MV-4-11 (cell line): ENCODE results near the gene HTR3A.

Experiments used
- DNase-seq: peaks from one replicate; lab custom pipeline; 2025; lab: John Stamatoyannopoulos, UW

Gene HTR3A

DNA sequence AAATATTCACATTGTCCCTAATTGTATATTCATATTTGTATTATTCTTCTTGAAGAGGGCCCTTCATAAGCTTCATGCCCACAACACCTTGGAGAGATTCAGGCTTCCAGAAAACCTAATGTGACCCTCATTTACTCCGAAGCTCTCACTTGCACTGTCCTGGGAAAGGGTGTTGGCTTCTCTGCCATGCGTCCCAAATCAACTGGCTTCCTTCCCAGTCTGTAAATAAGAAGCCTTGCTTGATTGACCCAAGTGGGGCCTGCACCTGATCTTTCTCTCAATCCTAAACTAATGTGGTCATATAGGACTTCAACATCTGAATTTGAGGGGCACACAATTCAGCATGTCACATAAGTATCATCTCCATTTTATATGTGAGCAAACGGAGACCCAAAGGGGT lies 44.1 kb downstream of the HTR3A start:
- no peak for DNase-seq

DNA sequence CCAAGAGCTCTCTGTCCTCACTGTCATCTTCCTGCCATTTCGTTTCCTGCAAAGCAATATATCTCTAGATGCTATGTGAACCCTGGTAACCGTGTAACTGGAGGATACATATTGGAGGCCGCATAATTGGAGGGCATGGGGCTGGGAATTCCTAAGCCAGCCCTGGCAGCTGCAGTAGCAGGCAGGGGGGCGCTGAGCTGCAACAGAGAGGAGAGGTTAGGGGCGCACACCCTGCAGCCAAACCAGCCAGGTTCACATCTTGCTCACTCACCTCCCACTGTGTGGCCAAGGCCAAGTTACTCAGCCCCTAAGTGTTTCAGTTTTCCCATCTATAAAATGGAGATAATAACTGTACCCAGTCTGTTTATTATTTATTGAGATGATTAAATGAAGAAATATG lies 44.7 kb downstream of the HTR3A start:
- DNase-seq: no peak

DNA sequence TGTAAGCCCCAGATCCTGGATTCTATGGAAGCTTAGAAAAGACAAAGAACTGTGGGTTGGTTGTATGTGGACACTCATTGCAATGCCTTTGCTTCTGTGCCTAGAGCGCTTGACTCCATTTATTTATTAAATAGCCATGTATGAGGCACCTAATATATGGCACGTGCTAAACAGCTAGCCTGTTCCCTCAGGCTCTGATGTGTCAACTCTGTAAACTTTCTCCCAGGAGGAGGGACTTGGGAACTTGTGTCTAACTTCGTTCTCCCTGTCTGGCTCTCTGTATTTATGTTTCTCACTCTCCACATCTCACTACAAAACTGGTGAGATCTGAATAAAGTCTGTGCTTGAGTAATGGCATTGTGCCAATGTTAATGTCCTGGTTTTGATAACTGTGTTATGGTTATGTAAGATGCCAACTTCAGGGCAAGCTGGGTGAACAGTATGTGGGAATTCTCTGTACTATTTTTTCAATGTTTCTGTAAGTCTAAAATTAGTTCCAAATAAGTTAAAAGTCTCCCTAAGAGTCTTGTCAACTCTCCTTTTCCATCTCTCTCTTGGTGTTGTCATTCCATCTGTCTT lies 50.5 kb downstream of the HTR3A start:
- no peak for DNase-seq

DNA sequence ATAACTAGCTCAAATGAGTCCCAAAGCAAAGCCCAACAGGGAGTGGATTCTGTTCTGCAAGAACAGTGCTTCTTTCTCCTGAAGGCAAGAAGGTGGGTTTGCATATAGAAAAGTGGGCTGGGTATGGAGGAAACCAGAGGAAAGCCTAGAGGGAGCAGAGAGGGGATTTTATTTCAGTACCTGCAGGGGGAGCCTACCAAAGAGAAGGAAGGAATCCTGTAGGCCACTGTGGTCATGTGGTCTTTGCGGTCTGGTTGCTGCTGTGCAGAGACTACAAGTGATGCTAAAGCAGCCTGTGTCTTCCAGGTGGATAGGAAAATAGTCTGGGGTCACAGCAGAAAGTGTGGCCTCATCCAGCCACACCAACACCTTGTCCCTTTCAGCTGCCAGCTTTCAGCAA lies 51.4 kb downstream of the HTR3A start:
- peak; percentile 24 for DNase-seq

DNA sequence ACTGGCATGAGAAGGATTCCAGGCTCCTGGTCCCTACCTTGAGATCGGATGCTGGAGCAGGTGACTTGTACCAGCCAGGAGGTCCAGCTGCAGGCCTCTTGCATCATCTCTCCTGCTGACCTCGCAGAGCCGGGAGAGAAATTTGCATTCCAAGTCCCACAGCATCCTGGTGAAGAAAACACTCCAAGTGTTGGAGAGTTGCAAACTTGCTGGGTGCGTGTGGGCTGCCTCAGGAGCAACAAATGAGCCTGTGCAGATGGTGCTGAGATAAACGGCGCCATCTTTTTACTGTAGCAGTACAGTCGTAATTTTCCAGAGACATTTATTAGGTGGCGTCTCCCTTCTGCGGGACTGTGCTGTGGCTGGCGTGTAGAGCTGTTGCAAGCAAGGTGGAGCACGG lies 52.5 kb downstream of the HTR3A start:
- DNase-seq: no peak

DNA sequence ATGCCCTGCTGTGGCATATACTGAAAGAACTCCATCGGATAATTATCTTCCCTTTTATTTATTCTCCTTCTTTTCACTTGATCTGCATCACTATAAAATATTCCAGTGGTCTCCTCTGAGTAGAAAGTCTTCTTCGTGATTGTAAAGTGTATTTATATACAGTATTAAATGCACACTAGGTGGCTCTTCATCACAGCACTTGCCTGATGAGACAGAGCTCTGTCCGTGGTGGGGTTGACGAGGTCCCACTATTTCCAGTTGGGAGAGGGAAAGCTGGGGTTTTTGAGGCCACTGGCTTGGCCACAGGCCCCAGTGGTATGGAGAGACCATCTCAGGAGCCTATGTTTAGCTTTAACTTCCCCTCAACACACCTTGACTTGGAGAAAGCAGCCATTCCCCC lies 53.0 kb downstream of the HTR3A start:
- DNase-seq: no peak

DNA sequence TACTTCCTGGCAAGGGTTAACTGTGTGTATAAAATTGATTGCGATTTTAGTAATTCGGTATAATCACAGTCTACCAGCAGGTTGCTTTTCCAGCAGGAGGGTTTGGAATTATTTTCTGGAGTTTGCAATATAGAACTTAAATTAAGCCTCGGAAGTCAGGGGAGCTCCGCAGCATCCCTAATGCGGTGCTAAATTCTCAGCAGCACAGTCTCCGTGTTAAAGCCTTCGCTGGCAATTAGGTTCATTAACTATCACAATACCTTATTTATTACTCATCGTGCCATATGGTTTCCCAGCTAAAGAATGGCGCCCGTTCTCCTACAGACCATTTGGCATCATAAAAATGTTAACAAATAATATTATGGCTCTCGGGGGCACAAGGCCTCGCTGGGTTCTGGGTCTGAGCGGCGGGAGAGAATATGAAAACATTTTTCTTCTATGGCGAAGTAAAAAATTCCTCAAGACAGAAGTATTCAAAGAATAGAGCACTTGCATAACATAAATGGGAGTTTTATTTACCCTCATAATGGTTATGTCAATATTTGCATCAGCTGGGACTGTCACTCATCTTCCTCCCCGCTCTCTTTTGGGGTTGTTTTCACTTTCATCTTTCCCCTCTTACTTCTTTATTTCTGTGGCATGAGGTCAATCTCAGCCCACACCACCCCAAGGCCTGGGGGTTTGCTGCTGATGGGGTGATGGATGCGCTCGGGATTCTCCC lies 56.5 kb downstream of the HTR3A start:
- peak; percentile 33 for DNase-seq

DNA sequence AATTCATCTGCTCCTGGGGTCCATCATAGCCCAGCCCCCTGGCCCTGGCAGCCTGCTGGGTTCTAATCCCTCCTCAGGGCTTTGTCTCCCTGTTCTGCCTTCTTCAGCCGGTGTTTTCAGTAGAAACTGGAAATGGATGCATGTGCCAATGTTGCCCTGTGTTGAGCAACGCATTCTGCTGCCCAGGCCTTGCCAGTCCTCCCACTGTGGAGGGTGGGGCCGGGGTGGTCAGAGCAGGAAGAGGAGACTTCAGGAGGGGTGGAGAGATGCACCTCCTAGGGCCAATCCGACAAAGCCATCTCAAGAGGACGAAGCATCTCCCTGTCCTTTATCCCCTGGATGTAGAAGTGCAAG lies 57.0 kb downstream of the HTR3A start:
- DNase-seq: no peak

DNA sequence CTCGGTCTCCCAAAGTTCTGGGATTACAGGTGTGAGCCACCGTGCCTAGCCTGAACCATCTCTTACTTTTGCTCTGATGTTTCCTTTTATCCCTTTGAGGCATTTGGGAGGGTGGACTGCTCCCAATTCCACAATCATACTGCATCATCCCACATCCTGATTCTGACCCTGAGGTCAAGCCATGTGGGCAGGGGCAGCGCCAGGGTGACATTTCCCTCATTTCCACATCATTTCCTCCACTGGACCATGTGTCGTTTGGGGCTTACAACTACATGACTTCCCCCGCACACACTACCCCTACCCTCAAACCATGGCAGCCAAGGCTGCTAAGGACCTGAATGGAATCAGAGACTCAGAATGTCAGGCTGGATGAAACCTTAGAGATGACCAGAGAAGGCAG lies 58.2 kb downstream of the HTR3A start:
- no peak for DNase-seq

DNA sequence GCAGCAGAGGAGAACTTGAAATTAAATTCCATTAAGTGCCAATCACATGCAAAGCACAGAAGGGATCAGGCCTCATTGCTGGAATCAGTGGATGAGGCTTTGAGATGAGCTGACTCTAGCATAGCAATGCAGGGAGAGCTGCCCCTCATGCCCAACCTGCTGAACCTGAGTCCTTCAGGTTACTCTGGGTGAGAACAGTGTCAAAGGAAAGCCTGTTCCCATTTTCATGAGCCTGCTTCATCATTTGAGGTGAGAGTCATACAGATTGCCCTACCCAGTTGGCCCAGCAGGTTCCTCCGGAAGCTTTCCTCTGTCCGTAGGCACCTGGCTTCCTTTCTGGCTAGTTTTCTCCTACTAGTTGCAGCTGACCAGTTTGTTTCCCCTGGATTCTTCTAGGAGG lies 58.7 kb downstream of the HTR3A start:
- DNase-seq: no peak

DNA sequence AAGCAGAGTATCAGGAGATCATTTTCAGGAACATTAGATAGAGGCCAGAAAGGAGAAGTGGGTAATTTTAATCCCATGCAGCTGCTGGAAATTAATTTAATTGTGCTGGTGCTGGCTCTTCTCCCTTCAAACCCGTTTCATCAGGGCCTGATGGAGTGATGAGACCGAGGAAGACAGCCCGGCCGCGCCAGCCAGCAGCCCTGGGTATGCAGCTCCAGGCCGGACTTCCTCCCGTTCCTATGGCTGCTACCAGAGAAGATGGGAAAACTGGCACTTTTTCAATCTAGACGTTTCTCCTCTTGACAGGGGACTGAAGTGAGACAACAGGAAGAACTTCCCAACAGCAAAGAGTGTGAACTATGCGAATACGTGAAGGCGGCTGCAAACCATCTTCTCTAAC lies 60.0 kb downstream of the HTR3A start:
- DNase-seq: peak; percentile 60

DNA sequence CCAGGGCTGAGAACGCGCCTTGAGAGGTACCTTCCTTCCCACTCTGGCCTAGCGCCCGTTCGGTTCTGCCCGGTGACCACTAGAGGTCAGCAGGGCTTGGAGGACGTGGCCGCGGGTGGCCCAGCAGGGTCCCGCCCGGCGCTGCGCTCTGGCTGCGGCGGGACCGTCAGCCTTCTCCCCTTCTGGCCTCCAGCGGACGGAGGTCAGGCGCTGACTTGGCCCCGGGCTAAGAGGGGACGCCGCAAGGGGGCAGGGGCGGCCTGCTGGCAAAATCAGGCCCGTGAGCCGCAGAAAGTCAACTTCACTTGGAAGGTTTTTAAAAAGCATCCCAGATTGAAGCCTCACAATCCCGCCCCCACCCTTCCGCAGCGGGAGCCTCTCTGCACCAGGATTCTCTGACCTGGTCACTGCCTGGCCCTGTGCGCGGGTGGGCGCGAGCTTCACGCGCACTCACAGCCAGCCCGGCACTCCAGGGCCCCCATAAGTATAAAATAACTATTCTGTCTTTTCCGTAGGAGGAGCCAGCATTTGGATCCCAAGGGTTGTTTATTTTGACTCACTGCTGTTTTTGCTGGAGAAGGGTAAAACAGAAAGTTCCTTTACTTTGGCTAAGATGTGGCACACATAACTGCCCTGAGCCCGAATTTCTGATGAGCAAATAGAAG lies 61.4 kb downstream of the HTR3A start:
- DNase-seq: no peak

DNA sequence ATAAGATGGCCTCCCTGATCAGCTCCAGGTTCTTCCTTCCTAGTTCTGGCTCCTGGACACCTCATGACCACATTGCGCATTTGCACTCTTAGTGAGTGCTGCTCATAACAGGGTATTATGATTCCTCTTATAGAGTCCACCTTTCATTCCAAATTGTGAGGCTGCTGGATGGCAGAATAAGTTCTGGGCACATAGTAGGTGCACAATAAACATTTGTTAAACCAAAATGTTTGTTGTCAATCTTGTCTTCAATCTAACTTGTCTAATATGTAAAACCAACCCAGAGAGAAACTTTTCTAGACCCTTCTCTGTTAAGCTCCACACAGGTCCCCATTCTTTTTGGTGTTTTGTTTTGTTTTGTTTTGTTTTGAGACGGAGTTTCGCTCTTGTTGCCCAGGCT lies 62.0 kb downstream of the HTR3A start:
- no peak for DNase-seq

DNA sequence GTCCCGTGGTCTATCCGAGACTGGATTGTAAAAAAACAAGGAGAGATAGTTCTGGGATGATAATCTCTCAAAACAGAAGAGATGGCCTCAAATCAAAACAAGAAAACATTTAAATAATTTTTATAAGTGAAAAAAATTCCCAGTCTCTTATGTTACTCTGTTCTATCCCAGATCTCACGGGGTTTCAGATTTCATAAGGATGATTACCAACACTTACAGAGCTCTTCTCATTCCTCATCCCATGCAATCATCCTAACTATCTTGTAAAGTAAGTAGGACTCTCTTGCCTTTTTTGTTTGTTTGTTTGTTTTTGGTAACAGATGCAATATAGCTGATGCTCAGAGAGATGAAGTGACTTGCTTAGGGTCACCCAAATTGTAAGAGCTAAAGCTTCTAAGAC lies 64.6 kb downstream of the HTR3A start:
- no peak for DNase-seq
